HTR-8/SVneo (cell line): ENCODE data around the gene DAPK2.
"Not testable (repeated sequence)": the region's sequence is repeated elsewhere in the genome, so short reads cannot be mapped to it uniquely, and the experiment has no call there.

Source experiments
- DNase-seq: peaks from one replicate; pipeline ENCODE4 v3.0.0; 2011; ENCODE audit warnings: low spot score, mixed read lengths; ENCODE audit not compliant: insufficient read length
- FAIRE-seq: peaks from 2 replicates; lab custom pipeline; 2011; peaks lifted over from hg19 to GRCh38; lab: Jason Lieb, UNC

The DAPK2 gene

DNA sequence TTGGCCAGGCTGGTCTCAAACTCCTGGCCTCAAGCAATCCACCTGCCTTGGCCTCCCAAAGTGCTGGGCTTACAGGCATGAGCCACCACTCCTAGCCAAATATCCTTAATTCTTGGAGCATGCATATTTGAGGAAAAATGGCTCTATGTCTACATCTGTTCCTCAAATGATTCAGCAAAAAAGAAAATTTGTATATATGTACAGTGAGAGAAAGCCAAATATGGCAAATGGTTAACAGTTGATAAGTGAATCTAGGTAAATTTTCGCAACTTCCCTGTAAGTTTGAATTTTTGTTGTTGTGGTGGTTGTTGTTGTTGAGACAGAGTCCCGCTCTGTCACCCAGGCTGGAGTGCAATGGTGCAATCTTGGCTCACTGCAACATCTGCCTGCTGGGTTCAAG is 12.8 kb upstream of the DAPK2 start:
- not testable (repeated sequence) for DNase-seq, FAIRE-seq

DNA sequence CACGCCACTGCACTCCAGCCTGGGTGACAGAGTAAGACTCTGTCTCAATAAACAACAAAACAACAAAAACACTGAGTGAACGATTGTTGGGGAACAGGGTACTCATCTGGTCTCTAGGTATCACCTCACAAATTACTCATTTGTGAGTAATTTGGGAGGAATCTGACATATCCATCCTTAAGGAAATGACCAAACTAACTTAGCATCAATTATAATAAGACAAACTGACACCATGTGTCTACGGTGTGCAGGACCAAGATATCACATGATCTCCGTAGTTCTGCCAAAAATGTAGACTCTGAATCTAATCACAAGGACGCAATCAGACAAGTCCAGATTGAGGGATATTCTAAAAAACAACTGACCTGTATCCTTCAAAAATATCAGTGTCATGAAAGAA is 12.0 kb upstream of the DAPK2 start:
- no peak for FAIRE-seq
- no peak for DNase-seq

DNA sequence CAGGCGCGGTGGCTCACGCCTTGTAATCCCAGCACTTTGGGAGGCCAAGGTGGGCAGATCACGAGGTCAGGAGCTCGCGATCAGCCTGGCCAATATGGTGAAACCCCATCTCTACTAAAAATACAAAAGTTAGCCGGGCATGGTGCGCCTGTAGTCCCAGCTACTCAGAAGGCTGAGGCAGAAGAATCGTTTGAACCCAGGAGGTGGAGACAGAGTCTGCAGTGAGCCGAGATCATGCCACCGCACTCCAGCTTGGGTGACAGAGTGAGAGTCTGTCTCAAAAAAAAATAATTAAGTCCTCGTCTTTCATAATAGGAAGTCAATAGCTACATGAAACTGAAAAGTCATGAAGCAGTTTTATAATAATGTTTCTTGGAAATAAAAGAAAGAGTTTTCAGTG is 7.4 kb upstream of the DAPK2 start:
- DNase-seq, FAIRE-seq: not testable (repeated sequence)

GRCh38 chr15:64052925-64053491 is 6.7 kb upstream of the DAPK2 start:
- DNase-seq (no peak), FAIRE-seq (no peak)

GRCh38 chr15:64051407-64052259 is 5.3 kb upstream of the DAPK2 start:
- no peak for DNase-seq
- no peak for FAIRE-seq

DNA sequence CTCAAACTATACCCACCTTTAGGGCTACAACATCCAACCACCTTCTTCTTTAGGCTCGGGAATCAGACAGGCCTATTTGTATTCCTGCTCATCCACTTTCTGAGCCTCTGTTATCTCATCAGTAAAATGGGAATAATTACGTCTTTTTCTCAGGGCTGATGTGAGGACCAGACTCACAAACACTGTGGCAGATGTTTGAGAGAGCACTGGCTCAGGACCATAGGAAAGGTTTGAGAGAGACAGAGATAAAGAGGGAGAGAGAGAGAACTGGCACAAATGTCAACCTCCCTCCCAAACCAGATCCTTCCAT is 4.8 kb upstream of the DAPK2 start:
- FAIRE-seq: no peak
- no peak for DNase-seq

GRCh38 chr15:64050281-64051092 is 4.2 kb upstream of the DAPK2 start:
- DNase-seq: no peak
- no peak for FAIRE-seq

DNA sequence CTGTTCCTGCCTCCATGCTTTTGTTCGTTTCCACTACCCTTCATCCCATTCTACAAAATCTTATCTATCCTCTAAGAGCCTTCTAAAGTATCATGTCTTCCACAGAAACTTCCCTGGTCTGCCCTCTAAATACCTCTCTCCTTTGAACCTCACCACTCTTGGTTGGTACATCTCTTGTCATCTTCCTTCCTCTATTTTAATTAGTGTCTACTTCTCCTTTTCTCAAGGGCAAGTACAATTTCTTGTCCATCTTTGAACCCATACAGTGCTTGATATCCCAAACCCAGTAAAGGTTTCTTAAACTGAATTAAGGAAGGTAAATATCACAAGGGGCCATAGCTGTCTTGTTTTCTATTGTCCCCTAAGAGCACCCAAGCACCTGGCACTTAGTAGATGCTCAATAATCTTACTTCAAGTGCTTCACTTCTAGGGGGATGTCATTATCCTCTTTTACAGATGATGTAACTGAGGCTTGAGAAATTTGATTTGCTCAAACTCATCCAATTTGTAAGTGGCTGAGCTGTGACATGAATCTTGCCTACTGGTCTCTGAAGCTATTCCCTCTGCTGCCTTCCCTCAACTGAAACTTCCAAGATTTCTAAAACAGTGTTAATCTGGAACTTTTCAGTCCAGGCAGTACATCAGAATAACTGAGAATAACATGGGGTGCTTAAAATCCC is 2.6 kb upstream of the DAPK2 start:
- DNase-seq (no peak), FAIRE-seq (no peak)

DNA sequence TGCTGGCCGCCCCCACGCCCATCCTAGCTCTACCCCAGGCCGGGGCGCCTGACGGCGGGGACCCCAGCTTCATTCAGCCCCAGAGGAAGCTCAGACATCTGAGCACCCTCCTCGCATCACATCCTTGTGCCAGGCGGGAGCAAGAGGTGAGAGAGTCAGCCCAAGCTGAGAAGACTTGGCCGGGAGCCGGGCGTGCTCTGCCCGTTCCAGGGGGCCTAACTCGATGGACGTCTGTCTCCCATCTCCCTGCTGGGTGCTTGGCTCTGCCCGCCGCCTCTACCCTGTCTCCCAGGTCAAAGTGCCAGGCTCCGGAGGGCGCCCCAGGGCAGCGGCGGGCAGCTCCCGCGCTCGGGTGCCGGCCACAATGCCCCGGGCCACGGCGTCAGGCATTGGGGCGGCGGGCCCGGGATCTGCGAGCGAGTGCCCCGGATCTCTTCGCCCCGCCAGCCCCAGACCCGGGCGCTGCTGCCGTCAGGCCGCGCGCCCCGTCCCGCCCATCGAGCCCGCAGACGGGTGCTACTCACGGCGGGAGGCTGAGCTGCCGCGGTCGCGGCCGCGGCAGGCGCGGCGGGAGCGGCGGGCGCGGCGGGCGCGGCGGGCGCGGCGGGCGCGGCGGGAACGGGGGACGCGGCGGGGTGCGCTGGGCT is 388 bp downstream of the DAPK2 start:
- DNase-seq (no peak), FAIRE-seq (no peak)

GRCh38 chr15:64045101-64045435 is 1.2 kb downstream of the DAPK2 start:
- FAIRE-seq: no peak
- DNase-seq: no peak

DNA sequence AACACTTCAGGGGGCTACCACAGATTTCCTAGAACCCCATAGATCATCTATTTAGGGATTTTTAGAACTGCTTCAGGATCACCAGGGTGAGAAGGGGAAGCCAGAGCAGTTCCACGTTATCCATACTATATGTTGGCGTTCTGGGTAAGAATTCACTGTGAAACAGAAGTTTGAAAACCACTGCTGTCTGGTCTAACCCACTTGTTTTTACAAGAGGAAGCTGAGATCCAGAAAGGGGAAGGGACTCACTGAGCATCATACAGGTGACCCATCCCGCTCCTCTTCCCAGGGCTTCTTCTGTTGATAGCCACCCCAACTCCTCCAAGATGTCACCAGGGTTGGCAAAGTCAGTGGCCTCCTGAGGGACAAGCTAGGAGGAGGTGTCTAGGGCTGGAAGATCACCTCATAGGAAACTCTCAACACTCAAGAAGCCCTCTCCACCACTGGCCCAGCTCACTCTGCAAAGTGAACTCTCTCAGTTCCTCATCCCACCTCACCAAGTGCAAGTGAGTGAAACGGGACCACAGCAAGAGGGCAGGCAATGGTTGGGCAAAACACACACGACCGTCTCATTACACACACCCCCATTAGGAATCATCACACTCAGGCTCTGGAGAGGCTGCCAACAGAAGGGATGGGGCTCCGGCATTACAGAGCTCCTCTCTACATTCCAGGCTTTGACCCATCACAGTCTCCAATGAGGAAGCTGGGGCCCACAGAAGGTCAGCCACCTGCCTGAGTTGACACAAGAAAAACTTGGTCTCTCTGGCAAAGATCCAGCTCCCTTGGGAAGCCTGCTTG is 1.8 kb downstream of the DAPK2 start:
- no peak for FAIRE-seq

GRCh38 chr15:64038878-64039610 is 7.2 kb downstream of the DAPK2 start:
- no peak for FAIRE-seq

More for the DNA sequence above, 1.8 kb downstream of the DAPK2 start:
- no peak for DNase-seq

DNA sequence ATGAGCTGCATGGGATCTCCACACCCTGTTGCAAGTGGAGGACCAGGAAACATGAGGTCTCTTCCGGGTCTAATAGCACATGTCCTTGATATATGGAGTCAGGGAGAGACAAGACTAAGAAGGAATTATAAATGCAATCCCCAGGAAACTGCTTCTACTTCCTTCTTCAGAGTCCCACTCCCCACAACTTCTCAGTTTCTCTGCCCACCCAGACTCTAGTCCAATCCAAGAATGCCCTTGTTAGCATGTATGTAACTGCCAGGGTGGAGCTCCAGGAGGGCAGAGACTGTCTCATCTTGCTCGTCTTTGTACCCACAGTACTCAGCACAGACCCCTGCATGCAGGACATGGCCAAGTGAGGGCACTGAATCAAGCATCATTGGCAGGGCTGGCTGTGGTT is 8.3 kb downstream of the DAPK2 start:
- DNase-seq: no peak
- FAIRE-seq: no peak

More at GRCh38 chr15:64038878-64039610, 7.2 kb downstream of the DAPK2 start:
- DNase-seq: no peak

DNA sequence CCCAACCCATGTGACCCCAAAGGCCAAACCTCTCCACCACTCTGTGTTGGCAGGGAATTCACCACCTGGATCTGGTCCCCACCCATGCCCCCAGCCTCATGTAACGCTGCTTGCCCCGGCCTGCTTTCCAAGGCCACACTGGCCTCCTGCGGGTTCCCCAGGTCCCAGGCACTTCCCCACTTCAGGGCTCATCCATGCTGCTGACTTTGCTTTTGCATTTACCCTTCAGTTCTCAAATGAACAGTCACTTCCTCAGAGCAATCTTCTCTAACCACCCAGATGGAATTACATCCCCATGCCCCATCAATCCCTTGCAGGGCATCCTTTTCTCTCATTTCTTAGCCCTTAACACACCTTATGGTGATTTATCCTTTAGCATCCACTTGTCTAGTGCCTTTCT is 9.2 kb downstream of the DAPK2 start:
- DNase-seq (no peak), FAIRE-seq (no peak)

GRCh38 chr15:64035525-64035924 is 10.8 kb downstream of the DAPK2 start:
- no peak for DNase-seq
- FAIRE-seq: no peak

- no peak for FAIRE-seq
- no peak for DNase-seq
Observed at GRCh38 chr15:64034519-64034918, 11.8 kb downstream of the DAPK2 start.

GRCh38 chr15:64032329-64032728 is 14.0 kb downstream of the DAPK2 start:
- FAIRE-seq (no peak), DNase-seq (no peak)

DNA sequence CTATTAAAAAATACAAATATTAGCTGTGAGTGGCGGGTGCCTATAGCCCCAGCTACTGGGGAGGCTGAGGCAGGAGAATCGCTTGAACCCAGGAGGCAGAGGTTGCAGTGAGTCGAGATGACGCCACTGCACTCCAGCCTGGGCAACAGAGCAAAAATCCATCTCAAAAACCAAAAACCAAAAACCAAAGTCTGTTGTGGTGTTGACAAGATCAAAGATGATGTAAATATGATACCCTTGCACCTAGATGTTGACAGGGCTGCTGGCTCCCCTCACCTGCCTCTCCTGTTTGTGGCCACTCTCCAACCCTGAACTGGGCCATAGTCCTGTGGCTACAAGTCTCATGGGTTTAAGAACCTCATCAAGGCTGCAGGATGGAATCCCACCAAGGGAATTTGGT is 16.2 kb downstream of the DAPK2 start:
- no peak for DNase-seq
- no peak for FAIRE-seq

GRCh38 chr15:64029633-64030032 is 16.7 kb downstream of the DAPK2 start:
- DNase-seq (no peak), FAIRE-seq (no peak)
